LNCaP clone FGC (cell line): ENCODE data around the gene ATOX1.

Source experiments
- DNase-seq: peaks from one replicate; pipeline ENCODE4 v3.0.0-alpha.2; 2011; ENCODE audit warnings: low read depth
- H3K4me3 ChIP-seq: 2 replicates; pipeline ENCODE4 v1.5.1; 2011; ENCODE audit warnings: mild to moderate bottlenecking, low read depth, low read length, control low read depth
- CTCF ChIP-seq: IDR thresholded peaks from 2 replicates; pipeline ENCODE4 v1.5.1; 2012; ENCODE audit warnings: mild to moderate bottlenecking; ENCODE audit not compliant: control insufficient read depth, insufficient read depth; ENCODE audit errors: extremely low read depth

The ATOX1 gene

DNA sequence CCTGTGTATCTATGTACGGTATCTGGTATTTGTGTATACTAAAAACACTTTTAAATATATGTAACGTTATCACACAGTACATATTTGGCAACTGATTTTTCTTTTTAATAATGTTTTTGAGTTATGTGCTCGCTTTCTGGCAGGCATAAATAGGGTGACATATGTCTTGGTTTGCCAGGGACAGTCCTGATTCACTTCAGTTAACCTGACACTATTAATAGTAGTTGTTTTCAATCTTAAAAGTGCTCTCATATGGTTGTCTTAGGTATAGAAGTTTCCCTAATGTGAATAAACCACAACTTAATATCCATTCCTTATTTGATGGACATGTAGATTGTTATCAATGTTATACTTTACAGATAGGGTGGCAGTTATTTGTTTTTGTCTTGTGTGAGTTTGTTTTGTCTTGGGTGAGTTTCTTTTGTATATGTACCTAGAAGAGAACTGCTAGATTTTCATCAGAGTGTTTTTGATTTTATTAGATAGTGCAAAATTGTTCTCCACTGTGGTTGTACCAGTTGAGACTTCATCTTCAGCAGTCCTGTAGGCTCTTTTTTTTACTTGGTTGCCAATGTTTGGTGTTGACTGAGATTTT is 21.2 kb upstream of the ATOX1 start:
- DNase-seq = peak; percentile 54
- no peak for TF ChIP-seq CTCF
- H3K4me3 ChIP-seq = peak overlapping the region; percentile 4; the same call in 1 of the 2 replicates

- TF ChIP-seq CTCF = no peak
- no peak overlapping the region for H3K4me3 ChIP-seq
- DNase-seq = no peak
Measured at GRCh38 chr5:151775025-151775606, 16.7 kb upstream of the ATOX1 start.

DNA sequence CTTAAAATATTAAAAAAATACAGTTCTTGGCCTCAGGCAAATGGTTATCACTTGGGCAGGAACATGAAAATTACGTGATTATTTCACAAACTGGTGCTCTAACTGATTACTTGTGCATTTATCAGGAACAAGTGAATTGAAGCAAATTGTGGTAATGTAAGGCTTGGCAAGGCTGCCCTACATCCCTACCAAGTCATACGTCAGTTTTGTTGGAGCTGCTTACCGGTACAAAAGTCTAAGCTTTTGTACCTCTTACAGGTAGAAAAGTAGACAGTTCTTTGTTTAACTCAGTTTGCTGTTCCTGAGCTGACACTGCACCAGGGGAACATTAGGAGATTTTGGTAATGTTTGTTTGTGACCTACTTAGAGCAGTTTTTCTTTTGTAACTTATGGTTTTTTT is 15.5 kb upstream of the ATOX1 start:
- H3K4me3 ChIP-seq = peak overlapping the region; percentile 82
- DNase-seq = no peak
- TF ChIP-seq CTCF = no peak

DNA sequence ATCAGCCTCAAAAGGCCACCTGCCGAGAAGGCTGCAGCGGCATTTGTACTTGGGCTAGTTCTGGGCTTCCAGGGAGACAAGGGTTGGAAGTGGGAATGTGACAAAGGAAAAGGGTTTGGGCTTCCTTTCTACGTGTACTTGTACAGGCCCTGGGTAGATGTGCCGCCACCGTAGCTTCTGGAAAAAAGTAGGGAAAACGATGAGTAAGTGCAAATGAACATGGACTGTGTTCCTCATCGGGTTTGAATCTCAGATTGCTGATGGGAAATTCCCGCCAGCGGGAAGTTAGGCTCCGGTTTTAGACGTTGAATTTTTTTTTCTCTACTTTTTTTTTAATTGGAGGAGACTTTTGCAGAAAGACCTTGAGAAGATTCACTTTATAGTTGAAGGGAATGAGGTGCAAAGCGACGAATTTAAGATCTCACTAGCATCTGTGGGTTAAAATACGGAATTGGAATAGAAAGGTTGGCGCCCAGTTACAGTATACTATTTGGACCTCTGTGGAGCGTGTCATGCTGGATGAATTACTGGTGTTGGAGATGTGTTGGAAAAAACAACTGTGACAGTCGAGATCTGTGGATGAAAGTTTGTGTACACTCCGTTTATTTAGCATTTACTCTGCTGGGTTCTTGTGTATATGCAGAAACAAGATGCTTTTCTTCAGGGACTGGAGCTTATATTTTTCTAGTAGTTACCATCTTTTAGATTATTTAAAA is 14.6 kb upstream of the ATOX1 start:
- H3K4me3 ChIP-seq = peak overlapping the region; percentile 82
- no peak for TF ChIP-seq CTCF
- no peak for DNase-seq

DNA sequence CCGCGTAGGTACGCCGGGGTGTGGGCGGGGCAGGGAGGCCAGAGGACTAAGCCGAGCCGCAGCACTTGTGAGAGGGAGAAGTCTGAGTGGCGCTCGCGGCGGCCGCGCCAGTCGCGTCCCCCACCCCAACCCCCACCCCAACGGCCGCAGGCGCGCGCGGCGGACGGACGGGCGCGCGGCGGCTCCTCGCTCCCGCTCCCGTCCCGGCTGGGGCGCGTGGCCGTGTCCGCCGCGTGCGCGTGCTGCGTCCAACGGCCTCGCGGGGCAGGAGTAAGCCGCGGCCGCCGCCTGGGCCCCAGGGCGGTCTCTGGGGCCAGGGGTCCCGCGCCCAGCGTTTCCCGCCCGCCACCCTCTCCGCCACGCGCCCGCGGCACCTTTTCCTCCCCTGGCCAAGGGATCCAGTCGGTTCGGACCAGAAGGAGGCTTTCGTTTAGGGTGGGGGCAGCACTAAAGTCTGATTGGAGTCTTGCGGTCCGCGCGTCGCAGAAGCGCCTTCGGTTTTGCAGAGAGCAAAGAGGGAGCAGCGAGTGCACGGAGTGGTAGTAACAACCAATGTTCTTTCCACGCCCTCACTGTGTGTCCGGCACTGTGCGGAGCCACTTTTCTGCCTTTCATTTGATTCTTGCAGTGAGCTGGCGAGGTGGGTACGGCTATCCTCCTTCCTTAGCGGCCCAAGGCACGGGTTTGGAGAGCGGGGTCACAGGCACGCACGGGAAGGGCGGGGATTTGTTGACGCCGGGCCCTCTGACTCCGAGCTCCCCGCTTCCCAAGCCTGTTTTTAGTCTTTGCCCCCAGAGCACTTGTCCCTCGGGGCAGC is 13.8 kb upstream of the ATOX1 start:
- TF ChIP-seq CTCF = no peak
- no peak for DNase-seq
- peak overlapping the region; percentile 82 for H3K4me3 ChIP-seq

- peak within 1 kb of the TSS; percentile 82 for H3K4me3 ChIP-seq
- DNase-seq = peak; percentile 100
- peak; percentile 21; the same call in 1 of the 2 replicates for TF ChIP-seq CTCF
Measured at GRCh38 chr5:151771259-151772028, 13.0 kb upstream of the ATOX1 start, which contains the start of gene G3BP1. G3BP1 (plus strand) TSS chr5:151771954; CDS start chr5:151786621, 14,667 bp downstream.
